Measurements from ENCODE around the gene CCDC192.
"Not testable (repeated sequence)": the region's sequence is repeated elsewhere in the genome, so short reads cannot be mapped to it uniquely, and the experiment has no call there.

The CCDC192 gene

DNA sequence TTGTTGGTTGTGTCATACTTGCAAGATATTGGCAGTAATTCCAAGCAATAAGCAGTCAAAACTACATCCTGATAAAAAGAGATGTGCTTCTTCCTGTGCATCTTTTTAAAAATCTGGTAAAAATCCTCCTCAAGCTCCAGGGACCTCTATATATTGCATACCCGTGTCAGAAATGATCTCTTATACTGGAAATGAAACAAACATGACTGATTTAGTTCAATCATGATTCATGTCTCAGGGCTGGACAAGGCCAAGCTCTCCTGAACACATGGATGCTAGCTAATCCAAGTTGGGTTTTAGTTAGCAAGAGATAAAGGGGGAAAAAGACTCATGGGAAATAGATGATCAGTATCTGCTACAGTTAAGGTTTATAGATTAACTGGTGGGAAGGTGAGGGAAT is 69.3 kb downstream of the CCDC192 start:
- H2AFZ ChIP-seq (ENCODE audit: low read depth, low read length): no peak overlapping the region
- H3K27me3 ChIP-seq (ENCODE audit: low read depth, low read length): no peaks in the 10 kb centered on the region
- H3K4me3 ChIP-seq (ENCODE audit: low read length): no peak overlapping the region
- H3K9me3 ChIP-seq (ENCODE audit: insufficient read depth, low read length): no peaks in the 10 kb centered on the region
- no peaks in the 10 kb centered on the region for H3K4me1 ChIP-seq (ENCODE audit: low read length)
- no peak overlapping the region for H3K9ac ChIP-seq (ENCODE audit: low read length)
- H3K4me2 ChIP-seq (ENCODE audit: low read length): no peak overlapping the region
- no peak overlapping the region for H3K27ac ChIP-seq (ENCODE audit: low read length)
- H3K79me2 ChIP-seq (ENCODE audit: low read length): no peaks in the 10 kb centered on the region
- H4K20me1 ChIP-seq (ENCODE audit: insufficient read depth, low read length): no peaks in the 10 kb centered on the region
- H3K36me3 ChIP-seq (replicated peaks; ENCODE audit: low read depth, low read length): no peaks in the 10 kb centered on the region
- TF ChIP-seq EZH2phosphoT487 (IDR thresholded peaks at IDR 0.05; ENCODE audit: low read depth): no peak
- TF ChIP-seq, protein P1, sequence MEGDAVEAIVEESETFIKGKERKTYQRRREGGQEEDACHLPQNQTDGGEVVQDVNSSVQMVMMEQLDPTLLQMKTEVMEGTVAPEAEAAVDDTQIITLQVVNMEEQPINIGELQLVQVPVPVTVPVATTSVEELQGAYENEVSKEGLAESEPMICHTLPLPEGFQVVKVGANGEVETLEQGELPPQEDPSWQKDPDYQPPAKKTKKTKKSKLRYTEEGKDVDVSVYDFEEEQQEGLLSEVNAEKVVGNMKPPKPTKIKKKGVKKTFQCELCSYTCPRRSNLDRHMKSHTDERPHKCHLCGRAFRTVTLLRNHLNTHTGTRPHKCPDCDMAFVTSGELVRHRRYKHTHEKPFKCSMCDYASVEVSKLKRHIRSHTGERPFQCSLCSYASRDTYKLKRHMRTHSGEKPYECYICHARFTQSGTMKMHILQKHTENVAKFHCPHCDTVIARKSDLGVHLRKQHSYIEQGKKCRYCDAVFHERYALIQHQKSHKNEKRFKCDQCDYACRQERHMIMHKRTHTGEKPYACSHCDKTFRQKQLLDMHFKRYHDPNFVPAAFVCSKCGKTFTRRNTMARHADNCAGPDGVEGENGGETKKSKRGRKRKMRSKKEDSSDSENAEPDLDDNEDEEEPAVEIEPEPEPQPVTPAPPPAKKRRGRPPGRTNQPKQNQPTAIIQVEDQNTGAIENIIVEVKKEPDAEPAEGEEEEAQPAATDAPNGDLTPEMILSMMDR (IDR thresholded peaks at IDR 0.05; ENCODE audit: low read depth, low read length): no peak

DNA sequence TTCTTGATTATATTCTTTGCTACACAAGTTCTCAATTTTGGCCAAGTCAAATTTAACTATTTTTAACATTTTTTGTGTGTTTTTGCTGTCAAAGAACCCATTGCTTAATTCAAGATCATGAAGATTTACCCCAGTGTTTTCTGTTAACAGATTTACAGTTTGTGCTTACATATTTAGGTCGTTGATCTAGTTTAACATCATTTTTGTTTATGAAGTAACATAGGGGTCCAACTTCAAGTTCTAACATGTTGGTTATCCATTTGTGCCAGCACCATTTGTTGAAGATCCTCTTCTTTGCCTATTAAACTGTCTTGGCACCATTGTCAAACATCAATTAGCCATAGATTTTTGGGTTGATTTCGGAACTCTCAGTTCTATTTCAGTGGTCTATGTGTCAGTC is 71.0 kb downstream of the CCDC192 start:
- Histone ChIP-seq H3K27me3 (ENCODE audit: low read depth, low read length) (no peaks in the 10 kb centered on the region), H4K20me1 (ENCODE audit: insufficient read depth, low read length) (no peaks in the 10 kb centered on the region), H3K9me3 (ENCODE audit: insufficient read depth, low read length) (no peaks in the 10 kb centered on the region), H3K4me1 (ENCODE audit: low read length) (no peaks in the 10 kb centered on the region), H3K36me3 (replicated peaks; ENCODE audit: low read depth, low read length) (no peaks in the 10 kb centered on the region), H3K4me2 (ENCODE audit: low read length) (no peak overlapping the region), H3K9ac (ENCODE audit: low read length) (no peak overlapping the region), H3K79me2 (ENCODE audit: low read length) (no peaks in the 10 kb centered on the region), H3K27ac (ENCODE audit: low read length) (no peak overlapping the region), H3K4me3 (ENCODE audit: low read length) (no peak overlapping the region), H2AFZ (ENCODE audit: low read depth, low read length) (no peak overlapping the region)
- TF ChIP-seq, protein P1 (IDR thresholded peaks at IDR 0.05; ENCODE audit: low read depth, low read length): no peak
- no peak for TF ChIP-seq EZH2phosphoT487 (IDR thresholded peaks at IDR 0.05; ENCODE audit: low read depth)

DNA sequence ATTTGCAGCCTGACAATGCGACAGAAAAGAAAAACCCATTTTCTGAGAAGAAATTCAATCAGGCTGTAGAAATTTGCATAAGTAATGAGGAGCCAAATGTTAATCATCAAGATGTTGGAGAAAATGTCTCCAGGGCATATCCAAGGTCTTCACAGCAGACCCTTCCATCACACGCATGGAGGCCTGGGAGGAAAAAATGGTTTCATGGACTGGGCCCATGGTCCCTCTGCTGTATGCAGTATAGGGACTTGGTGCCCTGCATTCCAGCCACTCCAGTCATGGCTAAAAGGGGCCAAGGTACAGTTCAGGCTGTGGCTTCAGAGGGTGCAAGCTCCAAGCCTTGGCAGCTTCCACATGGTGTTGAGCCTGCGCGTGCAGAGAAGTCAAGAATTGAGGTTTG is 73.3 kb downstream of the CCDC192 start:
- Histone ChIP-seq H3K4me1 (ENCODE audit: low read length) (no peaks in the 10 kb centered on the region), H3K79me2 (ENCODE audit: low read length) (no peaks in the 10 kb centered on the region), H3K36me3 (replicated peaks; ENCODE audit: low read depth, low read length) (no peaks in the 10 kb centered on the region), H2AFZ (ENCODE audit: low read depth, low read length) (no peak overlapping the region), H3K9me3 (ENCODE audit: insufficient read depth, low read length) (no peaks in the 10 kb centered on the region), H3K4me3 (ENCODE audit: low read length) (no peak overlapping the region), H3K9ac (ENCODE audit: low read length) (no peak overlapping the region), H3K27ac (ENCODE audit: low read length) (no peak overlapping the region), H4K20me1 (ENCODE audit: insufficient read depth, low read length) (no peaks in the 10 kb centered on the region), H3K4me2 (ENCODE audit: low read length) (no peak overlapping the region), H3K27me3 (ENCODE audit: low read depth, low read length) (no peaks in the 10 kb centered on the region)
- TF ChIP-seq EZH2phosphoT487 (IDR thresholded peaks at IDR 0.05; ENCODE audit: low read depth): no peak
- TF ChIP-seq, protein P1 (IDR thresholded peaks at IDR 0.05; ENCODE audit: low read depth, low read length): no peak

DNA sequence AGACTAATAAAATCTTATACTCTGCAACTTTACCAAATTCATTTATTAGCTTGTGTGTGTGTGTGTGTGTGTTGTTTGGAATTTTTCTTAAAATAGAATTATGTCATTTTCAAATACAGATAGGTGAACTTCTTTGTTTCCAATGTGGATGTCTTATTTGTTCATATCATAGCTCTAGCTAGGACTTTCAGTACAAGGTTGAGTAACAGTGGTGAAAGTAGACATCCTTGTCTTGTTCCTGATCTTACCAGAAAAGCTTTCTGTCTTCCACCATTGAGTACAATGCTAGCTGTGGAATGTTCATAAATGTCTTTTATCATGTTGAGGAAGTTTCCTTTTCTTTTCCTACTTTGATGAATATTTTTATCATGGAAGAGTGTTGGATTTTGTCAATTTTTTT is 74.8 kb downstream of the CCDC192 start:
- Histone ChIP-seq H3K9me3 (ENCODE audit: insufficient read depth, low read length) (no peaks in the 10 kb centered on the region), H3K4me2 (ENCODE audit: low read length) (no peak overlapping the region), H3K27ac (ENCODE audit: low read length) (no peak overlapping the region), H3K36me3 (replicated peaks; ENCODE audit: low read depth, low read length) (no peaks in the 10 kb centered on the region), H3K4me1 (ENCODE audit: low read length) (no peaks in the 10 kb centered on the region), H3K4me3 (ENCODE audit: low read length) (no peak overlapping the region), H3K9ac (ENCODE audit: low read length) (no peak overlapping the region), H4K20me1 (ENCODE audit: insufficient read depth, low read length) (no peaks in the 10 kb centered on the region), H3K27me3 (ENCODE audit: low read depth, low read length) (no peaks in the 10 kb centered on the region), H2AFZ (ENCODE audit: low read depth, low read length) (no peak overlapping the region), H3K79me2 (ENCODE audit: low read length) (no peaks in the 10 kb centered on the region)
- no peak for TF ChIP-seq EZH2phosphoT487 (IDR thresholded peaks at IDR 0.05; ENCODE audit: low read depth)
- TF ChIP-seq, protein P1 (IDR thresholded peaks at IDR 0.05; ENCODE audit: low read depth, low read length): no peak

DNA sequence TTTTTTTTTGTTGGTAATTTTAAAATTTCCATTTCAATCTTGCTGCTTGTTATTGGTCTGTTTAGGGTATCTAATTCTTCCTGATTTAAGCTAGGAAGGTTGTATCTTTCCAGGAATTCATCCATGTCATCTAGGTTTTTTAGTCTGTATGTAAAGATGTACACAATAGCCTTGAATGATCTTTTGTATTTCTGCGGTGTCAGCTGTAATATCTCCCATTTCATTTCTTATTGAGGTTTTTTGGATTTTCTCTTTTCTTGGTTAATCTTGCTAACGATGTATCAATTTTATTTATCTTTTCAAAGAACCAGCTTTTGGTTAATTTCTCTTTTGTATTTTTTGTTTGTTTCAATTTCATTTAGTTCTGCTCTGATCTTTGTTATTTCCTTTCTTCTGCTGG is 79.3 kb downstream of the CCDC192 start:
- not testable (repeated sequence) for H3K36me3 ChIP-seq (replicated peaks; ENCODE audit: low read depth, low read length); H3K27ac ChIP-seq (ENCODE audit: low read length); H3K9me3 ChIP-seq (ENCODE audit: insufficient read depth, low read length); H2AFZ ChIP-seq (ENCODE audit: low read depth, low read length); H3K4me3 ChIP-seq (ENCODE audit: low read length); H3K79me2 ChIP-seq (ENCODE audit: low read length); H3K4me2 ChIP-seq (ENCODE audit: low read length); H3K9ac ChIP-seq (ENCODE audit: low read length); H4K20me1 ChIP-seq (ENCODE audit: insufficient read depth, low read length); H3K4me1 ChIP-seq (ENCODE audit: low read length); H3K27me3 ChIP-seq (ENCODE audit: low read depth, low read length)
